Measurements from ENCODE around the gene SIDT1.

The SIDT1 gene

DNA sequence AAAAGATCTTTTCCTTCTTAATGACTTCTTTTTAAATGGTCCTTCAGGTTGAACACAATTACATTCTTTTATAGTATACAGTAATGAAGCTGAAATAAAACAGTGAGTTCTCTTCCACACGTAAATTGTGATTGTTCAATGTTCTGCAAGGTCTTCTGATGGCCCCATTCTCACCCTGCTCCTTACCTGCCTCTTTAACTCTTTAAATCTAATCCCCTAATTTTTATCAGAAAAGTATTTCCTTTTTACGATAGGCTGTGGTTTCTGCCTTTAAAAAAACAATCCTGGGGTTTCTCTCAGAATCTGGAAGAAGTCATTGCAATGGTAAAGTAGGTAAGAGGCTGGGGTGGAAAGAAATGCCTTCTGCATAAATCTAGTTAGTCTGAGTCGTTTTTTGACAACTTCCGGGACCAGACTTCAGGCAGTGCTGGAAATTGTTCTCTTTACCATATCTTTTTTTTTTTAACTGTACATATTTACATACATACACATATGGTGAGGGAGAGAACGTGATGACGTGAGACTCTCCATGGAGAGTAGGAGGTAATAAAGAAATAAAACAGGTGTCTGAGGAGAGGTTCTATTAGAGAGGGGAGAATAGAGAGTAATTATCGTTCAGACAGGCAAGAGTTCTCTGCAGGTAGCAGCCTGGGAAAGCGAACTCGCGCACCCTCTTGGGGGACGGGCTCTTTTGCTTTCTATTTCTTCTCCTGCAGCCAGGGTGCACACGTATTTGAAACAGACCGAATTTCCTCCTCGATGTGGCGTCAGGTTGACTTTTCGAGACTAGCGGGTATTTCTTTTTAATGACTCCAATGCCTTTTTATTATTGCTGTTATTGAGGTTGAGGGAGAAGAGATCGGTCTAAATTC lies at the start of gene SIDT1:
TSS of gene SIDT1 (plus strand) at position 730 of the 872 bp plus-strand sequence. CDS start 467 bp downstream, outside the sequence.
- peak; percentile 62 to 72 for DNase-seq

DNA sequence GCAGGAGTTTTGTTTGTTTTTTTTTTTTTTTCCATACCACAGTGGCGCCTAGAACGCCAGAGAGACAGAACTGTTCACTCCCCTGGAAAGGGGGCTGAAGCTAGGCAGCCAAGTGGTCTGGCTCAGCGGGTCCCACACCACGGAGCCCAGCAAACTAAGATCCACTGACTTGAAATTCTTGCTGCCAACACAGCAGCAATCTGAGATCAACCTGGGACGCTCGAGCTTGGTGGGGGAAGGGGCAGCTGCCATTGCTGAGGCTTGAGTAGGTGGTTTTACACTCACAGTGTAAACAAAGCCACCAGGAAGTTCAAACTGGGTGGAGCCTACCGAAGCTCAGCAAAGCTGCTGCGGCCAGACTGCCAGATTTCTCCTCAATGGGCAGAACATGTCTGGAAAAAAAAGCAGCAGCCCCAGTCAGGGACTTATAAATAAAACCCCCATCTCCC lies 47.2 kb upstream of the SIDT1 start:
- no peak for DNase-seq

DNA sequence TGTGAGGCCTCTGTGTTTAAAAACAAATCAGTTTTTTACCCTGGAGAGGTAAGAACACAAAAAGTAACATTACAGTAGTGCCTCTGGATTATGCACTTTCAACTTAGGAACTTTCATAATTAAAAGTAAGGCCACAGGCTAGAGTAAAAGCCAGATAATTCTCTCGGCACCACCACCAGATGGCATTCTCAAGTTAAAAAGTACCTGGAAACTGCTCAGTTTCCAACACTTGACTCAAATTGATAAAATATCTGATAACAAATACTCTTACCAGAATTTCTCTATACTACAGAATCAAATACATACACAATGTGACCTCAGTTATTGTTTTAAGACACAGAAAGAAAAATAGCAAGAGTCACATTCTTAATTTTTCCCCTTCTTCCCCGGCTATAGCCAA lies 37.3 kb upstream of the SIDT1 start:
- peak in 1 of 2 experiments; percentile 28 for DNase-seq

DNA sequence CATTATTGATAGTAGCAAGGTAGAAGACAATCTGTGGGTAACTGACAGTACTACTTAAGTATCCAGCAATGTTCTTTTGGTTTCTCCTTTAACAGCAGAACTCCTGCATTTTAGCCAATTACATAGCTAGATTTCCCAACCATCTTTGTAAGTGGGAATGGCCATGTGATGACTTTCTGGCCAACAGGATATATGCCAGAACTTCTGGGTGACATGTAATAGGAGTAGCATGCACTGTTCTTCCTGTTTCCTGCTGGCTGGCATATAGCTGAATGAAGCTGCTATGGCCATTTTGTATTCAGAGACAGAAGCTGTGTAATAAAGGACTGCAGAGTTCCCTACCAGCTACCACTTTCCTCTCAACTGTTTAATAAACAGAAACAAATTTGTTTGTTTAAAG lies 35.4 kb upstream of the SIDT1 start:
- DNase-seq: no peak

DNA sequence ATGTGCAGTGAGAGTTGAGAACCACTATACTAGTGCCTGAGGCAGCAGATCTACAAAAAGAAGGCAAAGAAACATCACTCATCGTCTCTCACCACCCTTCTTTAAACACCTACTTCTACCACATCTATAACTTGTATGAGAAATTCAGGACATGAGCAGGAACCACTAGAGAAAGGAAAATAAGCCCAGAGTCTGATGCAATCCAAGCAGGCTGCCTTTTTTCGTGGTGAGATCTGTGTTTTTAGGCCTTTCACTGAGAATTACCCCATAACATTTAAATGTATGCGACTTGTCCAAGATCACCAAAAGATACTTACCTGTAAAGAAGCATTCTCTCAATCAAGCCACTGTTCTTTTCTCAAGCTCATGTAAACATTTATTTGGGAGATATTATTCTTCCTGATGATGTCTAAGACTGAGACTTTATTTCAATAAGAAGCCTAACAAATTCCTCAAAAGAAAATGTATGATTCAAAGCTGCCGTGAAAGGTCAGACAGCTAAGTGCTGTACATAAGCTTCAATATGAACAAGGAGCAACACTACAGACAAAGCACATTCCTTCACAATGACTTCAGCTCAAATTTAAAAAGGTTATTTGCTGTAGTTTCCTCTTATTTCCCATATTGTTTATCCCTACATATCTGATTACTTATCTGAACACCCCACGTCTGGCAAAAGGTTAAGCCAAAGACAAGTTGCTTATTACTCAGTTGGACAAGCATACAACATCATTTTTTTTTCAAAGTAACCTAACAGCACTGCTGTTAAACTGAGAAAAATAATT lies 33.9 kb upstream of the SIDT1 start:
- no peak for DNase-seq

DNA sequence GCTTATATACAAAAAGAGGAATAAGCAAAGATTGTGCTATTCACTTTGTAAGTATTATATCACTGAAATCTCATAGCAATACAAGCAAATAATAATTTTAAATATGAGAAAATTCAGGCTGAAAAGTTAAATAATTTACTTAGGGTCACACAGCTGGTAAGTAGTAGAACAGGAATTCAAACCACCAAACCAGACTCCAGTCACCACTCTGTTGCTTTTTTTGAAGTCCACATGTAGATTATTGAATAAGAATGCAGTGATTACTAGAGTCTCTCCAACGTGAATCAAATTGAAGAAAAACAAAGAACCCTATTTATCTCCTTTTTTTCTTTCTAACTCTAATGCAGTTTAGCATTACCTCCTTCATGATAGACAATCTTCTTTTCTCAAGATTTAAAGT lies 33.3 kb upstream of the SIDT1 start:
- DNase-seq: no peak

DNA sequence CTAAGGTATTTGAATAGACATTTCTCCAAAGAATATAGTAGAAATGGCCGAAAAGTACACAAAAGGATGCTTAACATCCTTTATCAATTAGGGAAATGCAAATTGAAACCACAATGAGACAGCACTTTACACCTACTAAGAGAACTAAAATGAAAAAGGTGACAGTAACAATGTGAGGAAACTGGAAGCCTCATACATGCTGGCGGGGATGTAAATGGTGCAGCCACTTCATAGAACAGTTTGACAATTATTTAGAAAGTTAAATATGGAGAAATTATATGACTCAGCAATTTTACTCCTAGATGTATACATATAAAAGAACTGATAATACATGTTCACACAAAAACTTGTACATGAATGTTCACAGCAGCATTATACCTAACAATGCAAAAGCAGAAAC lies 30.8 kb upstream of the SIDT1 start:
- no peak for DNase-seq

DNA sequence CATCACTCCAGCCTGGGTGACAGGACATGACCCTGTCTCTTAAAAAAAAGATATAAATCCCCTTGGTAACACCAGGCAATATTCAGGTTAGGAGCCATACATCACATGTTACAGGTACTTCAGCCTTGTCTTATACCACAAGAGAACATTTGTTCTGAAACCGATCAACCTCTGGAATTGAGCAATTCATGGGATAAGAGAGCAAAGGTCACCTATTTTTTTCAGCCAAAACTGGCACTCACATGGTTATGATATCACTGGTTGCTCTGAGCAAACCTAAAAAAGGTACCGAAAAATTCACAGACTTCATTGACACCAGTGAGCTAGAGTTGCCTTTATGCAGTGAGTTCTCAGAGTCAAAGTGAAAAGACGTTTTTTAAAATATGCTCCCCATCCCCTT lies 26.5 kb upstream of the SIDT1 start:
- DNase-seq: no peak

DNA sequence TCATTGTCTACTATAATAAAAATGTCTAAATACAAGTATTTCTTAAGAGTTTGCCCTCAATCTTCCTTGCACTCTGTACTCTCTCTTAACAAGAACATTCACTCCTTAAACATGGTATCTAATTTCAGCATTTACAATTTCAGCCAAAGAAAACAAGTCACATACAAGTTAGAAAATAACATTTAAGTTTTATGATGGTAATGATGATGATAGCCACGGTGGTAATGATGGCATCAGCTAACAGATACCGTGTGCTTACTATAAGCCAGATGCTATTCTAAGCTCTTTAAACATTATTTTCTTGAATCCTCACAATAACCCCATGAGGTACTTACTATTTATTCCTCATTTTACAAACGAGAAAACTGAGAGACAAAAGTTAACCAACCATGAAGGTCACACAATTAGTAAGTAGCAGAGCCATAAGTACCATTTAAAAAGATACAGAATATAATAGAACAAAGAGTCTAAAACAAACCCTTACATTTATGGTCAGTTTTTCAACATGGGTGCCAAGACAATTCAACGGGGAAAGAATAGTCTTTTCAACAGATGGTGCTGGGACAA lies 24.8 kb upstream of the SIDT1 start:
- DNase-seq: no peak

DNA sequence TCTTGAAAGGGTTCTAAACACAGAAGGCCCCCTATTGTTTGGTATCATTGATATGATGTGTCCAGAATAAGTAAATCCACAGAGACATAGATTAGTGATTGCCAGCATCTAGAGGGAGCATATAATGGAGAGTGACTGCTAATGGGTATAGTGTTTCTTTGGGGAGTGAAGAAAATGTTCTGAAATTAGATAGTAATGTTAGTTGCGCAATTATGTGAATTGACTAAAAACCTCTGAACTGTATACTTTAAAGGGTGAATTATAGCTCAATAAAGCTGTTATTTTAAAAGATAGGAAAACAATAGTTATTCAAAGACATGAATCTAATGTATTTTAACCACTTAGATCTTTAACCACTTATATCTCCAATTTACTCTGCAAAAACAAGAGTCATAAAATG lies 23.4 kb upstream of the SIDT1 start:
- DNase-seq: no peak

DNA sequence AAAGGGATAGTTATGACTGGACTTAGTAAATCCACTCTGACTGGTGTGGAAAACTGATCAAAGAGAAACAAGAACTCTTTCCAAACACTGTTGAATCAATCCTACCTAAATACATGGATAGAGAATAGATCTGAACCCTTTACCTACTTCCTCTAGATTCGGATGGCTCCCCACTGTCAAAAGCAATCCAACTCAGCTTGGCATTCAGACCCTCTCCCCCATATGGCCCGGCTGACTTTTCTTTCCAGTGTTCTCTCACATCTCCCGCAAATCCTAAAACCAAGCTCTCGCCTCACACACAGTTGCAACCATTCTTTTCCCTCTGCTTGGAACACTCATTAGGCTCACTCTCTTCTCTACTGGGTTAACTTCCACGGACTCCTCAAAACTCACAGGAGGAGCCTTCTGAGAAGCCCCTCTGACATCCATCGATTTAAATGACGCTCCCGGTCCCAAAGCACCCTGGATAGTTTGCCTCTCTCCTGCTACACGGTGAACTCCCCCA lies 18.0 kb upstream of the SIDT1 start:
- DNase-seq: no peak

DNA sequence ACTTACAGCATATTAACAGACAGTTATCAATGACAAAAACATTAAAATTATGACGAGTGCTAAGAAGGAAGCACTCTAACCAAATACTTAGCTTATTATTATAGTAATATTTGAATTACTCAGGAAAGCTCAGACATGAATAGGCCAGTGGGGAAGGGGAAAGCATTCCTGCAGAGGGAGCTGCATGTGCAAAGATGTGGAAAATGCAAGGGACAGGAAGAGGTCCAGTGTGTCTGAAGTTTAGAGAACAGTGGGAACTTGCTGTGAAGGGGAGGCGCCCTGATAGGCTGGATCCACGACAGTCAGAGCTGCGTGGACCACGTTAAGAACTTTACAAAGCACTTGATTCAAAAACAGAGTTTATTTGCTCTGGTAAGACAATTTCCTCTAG lies 16.2 kb upstream of the SIDT1 start:
- no peak for DNase-seq

DNA sequence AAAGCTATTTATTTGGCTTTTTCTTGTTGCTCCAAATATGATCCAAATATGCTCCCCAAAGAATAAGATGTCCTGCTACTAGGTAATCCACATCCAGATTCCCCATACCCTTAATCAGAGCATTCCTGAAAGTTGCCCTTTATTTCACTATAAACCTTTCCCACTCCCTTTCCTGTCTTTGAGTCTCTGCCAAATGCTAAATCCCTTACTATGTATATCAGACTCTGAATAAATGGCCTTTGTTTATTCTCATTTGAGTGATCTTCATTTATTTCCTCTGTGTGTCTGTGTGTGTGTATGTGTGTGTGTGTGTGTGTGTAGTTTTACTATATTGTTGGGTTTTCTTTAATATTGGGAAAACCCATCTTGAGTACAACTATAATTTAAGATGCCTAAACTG lies 10.4 kb upstream of the SIDT1 start:
- DNase-seq: no peak

DNA sequence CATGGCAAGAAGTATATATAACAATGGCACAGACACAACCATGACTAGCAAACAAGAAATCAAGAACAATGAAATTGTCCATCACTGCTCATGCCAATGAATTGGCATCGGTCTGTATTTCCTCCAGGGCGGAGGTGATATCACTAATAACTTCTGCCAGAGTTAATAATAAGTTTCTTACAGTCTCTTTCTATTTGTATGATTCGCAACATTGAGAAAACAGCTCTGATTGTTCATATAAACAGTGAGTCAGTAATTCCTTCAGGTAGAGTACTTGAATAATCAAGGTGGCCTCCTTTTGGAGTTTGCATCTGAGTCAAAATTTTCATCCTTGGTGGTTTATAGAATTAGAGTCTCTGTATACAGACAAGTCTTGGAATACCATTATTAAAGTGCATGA lies 9.1 kb upstream of the SIDT1 start:
- DNase-seq: no peak

DNA sequence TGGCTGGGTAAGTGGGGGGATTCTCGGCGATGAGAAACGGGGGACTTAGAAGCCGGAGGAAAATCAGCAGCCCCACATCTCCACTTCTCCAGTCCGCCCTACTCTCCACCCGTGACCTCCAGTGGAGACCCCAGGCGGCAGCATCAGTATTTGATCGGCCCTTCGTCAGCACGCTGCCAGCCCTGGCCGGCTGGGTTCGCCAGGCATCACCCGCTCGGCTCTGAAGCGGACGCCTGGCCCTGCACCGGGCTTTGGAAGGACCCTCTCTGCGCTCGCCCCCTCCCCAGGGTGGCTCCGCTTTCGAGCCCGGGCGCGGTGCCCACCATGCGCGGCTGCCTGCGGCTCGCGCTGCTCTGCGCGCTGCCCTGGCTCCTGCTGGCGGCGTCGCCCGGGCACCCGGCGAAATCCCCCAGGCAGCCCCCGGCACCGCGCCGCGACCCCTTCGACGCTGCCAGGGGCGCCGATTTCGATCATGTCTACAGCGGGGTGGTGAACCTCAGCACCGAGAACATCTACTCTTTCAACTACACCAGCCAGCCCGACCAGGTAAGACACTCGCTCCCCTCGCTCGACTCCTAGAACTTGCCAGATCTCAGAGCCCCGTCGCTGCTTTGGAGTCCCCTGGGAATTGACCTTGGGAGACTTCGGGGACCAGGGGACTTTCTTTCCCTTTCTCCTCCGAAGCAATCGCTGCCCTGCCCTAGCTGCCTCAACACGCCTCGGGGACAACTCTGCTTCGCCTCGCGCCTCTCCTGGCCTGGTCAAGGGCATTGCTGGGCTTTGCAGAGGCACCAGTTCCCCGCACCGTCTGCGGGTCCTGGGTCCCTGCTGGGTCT lies 561 bp downstream of the SIDT1 start:
- peak; percentile 50 to 56 for DNase-seq

DNA sequence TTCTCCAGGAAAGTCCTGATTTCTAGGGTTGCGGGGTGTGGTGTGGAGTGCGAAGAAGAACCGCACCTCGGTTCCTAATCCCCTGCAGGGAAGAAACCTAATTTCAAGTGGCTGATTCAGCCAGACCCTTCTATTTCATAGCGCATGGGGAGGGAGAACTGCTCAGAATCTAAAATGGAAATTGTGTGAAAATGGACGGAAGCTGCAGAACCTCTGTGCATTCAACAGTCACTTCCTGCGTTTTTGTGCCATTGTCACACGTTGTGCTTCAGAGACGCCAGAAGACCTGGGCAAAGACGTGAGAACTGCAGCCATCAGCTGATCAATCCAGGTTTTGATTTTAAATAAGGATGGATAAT lies 1.2 kb downstream of the SIDT1 start:
- DNase-seq: peak in 1 of 2 experiments; percentile 46

DNA sequence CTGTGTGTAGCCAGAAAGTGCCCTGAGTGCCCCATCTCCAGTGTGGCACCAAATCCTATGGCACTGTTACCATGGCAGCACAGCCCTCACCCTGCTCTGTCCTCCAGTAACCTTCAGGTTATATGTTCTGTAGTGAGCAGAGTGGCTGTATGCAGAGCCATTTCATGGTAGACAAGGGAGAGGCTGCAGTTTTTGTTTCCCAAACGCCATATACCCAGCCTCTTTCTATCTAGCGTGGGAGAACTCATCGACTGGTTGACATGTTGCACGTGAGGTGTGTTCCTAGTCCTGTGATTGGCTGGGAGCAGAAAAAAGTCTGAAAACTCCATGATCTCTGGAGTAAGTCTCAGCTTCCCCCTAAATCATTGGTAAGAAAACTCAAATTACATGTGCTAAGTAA lies 2.0 kb downstream of the SIDT1 start:
- DNase-seq: no peak

DNA sequence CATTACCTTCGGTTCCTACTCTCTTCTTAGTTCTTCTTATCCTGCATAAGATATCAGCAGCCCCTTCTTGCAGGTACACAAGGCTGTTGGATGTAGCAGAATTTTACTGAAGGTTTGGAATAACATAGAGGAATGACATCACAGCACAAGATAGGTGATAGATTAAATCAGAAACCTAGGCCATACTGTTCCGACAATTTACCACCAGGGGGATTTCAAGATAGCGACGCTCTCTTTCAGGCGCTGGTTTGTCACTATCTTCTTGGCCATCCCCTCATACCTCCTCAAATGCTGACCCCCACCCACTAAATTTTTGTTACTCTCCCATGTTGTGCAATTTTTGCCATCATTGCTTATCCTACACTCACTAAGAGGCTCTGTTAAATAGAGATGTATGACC lies 3.5 kb downstream of the SIDT1 start:
- DNase-seq: no peak

DNA sequence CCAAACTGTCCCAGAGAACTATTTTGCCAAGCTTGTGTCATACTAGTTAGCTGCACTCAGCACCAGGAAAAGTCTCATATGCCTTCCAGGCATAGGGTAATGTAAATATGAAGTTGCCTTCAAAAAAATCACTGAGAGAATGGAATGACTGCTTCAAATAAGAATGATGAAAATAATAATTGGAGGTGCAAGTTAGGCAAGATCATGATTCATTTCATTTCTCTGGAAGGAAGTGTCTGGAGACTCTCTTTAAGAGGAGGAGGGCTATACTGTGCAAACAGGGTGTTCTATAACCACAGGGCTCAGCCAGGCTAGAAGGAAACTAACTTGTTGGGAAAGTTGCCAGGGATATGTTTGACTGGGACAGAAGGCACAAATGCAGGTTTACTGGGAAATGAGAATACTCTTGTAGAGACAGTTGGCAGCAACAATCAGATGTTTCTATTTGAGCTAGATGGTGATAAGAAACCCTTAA lies 4.3 kb downstream of the SIDT1 start:
- no peak for DNase-seq

DNA sequence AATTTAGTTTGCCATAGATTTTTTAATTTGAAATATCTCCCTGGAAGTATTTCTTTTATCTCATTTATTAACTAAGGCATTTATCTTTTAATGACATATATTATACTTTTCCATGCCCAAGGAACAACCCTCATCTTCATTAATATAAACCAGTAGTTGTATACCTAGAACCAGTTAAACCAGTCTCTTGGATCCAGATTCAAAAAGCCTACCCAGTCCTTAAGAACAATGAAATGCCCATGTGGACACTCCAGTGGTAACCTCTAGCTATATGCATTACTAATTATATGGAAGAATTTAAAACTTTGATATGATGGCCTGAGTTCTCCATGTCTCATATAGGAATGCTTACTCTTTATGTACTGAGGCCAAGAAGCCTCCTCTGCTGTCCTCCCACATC lies 4.8 kb downstream of the SIDT1 start:
- no peak for DNase-seq

DNA sequence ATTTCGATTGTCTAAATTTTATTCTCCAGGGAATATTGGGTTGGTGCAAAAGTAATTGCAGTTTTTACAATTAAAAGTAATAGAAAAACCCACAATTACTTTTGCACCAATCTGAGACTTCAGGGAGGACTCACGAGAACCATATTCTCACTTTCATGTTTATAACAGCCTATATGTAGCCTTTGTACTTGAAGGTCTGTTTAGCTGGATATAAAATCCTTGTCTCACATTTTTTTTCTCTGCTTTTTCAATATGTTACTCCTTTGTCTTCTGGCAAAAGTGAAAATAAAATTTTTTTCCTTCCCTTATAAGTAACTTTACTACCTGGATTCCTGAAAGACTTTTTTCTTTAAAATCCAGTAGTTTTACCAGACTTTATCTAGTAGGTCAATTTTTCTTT lies 9.2 kb downstream of the SIDT1 start:
- DNase-seq: no peak

DNA sequence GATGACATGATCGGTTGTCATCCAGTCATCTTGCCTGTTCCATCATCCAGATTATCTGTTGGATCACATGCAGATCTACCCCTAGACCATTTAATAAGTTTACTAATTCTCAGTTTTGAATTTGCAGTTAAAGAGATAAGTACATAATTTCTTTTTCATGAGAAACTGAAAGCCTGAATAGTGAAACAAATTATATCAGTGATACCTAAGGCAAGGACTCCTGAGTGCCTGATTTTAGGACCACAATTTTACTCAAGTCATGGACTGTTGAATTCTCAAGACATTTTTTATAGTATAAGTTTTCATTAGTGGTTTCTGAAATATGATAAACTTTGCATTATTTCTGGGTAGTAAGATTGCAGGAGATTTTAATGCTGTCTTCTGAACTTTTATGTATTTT lies 13.2 kb downstream of the SIDT1 start:
- DNase-seq: no peak

All from activated CD4-positive, alpha-beta T cell treated with anti-CD3 and anti-CD28 coated beads, Interleukin-2, amount 50 U/mL, for 48 hours (primary cell).